GM12891 (cell line): ENCODE data around the gene SLAMF6.
A peak's percentile ranks its signal among the peaks of the same experiment; 100 is the strongest.
"Not testable (repeated sequence)": the region's sequence is repeated elsewhere in the genome, so short reads cannot be mapped to it uniquely, and the experiment has no call there.

Experiments
- DNase-seq: peaks from one replicate; pipeline ENCODE4 v3.0.0; 2011; ENCODE audit warnings: low spot score; ENCODE audit not compliant: insufficient read length
- FAIRE-seq: peaks from 2 replicates; lab custom pipeline; 2011; peaks lifted over from hg19 to GRCh38; lab: Jason Lieb, UNC
- PAX5 ChIP-seq: IDR thresholded peaks from 2 replicates; pipeline ENCODE4 v1.6.1; 2011; ENCODE audit warnings: low read length, moderate library complexity, mild to moderate bottlenecking; ENCODE audit not compliant: insufficient read depth, severe bottlenecking
- POLR2A ChIP-seq: IDR thresholded peaks from 2 replicates; pipeline ENCODE4 v1.6.1; 2011; ENCODE audit warnings: low read depth, low read length, control low read depth
- POLR2AphosphoS5 ChIP-seq: IDR thresholded peaks from 2 replicates; pipeline ENCODE4 v1.6.1; 2011; ENCODE audit warnings: low read depth, low read length, control low read depth
- POU2F2 ChIP-seq: IDR thresholded peaks from 2 replicates; pipeline ENCODE4 v1.6.1; 2011; ENCODE audit warnings: low read depth, mild to moderate bottlenecking, control low read depth, low read length, moderate library complexity
- SPI1 ChIP-seq: IDR thresholded peaks from 2 replicates; pipeline ENCODE4 v1.6.1; 2011; ENCODE audit warnings: low read depth, low read length, control low read depth
- TAF1 ChIP-seq: IDR thresholded peaks from 2 replicates; pipeline ENCODE4 v1.6.1; 2011; ENCODE audit warnings: low read depth, low read length, control low read depth

The SLAMF6 gene

DNA sequence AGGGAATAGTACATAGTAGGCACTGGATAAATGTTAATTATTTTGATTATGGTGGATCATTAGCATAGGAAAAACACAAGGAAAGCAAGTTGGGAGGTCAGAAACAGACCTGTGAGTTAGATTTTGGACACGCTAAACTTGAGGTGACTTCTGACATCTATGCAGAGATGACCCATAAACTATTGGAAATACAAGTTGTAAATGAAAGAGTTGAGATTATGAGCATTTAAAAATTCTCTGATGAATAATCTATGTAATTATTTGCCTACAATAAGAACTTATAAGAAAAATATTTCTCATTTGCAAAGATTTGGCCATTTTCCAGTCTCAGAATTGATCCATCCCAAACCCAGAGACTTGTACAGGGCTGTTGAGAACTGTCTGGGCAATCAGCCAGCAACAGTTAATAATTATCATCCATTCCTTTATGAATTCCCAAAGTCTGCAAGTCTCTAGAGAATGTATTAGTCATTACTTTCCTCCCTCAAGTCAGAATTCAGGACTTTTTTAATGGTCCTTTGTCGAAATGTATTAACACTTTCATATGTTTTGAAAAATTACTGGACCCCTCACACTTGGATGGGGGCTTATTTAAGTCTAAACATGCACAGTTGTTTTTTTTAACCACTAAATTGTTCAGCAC lies 19.4 kb upstream of the SLAMF6 start:
- FAIRE-seq (no peak), DNase-seq (no peak)
- TF ChIP-seq PAX5: no peak
- no peak for TF ChIP-seq POU2F2
- no peak for TF ChIP-seq TAF1
- no peak for TF ChIP-seq POLR2A
- no peak for TF ChIP-seq POLR2AphosphoS5
- TF ChIP-seq SPI1: no peak

GRCh38 chr1:160541622-160542302 lies 18.7 kb upstream of the SLAMF6 start:
- FAIRE-seq: peak; percentile 74
- no peak for DNase-seq

DNA sequence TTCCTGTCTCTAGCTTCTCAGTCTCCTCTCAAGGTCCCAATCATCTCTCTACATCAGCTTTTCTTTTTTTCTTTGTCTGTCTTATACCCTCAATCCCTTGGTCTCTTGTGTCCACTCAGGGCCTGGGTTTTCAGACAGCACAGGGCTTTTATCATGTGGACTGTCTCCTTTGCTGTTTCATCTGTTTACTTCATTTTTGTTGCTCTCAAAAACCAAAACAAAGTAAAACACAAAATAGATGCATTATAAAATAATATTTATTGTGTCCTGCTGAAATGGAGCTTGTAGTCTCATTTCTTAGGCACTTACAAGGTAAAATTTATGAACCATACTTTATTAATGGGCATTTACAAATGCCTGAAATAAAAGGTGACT lies 17.8 kb upstream of the SLAMF6 start:
- TF ChIP-seq SPI1: no peak
- DNase-seq: no peak
- no peak for FAIRE-seq

More at GRCh38 chr1:160541622-160542302, 18.7 kb upstream of the SLAMF6 start:
- TF ChIP-seq PAX5: no peak
- no peak for TF ChIP-seq TAF1
- TF ChIP-seq POLR2A: no peak
- TF ChIP-seq SPI1: no peak

- FAIRE-seq (peak; percentile 99), DNase-seq (no peak)
- TF ChIP-seq POLR2AphosphoS5: peak; percentile 72
- no peak for TF ChIP-seq TAF1
- TF ChIP-seq SPI1: peak; percentile 99
- peak; percentile 45; the same call in 1 of the 2 replicates for TF ChIP-seq POU2F2
- TF ChIP-seq PAX5: peak; percentile 1
- TF ChIP-seq POLR2A: peak; percentile 44; the same call in 1 of the 2 replicates
Observed at GRCh38 chr1:160539990-160540858, 17.2 kb upstream of the SLAMF6 start.

DNA sequence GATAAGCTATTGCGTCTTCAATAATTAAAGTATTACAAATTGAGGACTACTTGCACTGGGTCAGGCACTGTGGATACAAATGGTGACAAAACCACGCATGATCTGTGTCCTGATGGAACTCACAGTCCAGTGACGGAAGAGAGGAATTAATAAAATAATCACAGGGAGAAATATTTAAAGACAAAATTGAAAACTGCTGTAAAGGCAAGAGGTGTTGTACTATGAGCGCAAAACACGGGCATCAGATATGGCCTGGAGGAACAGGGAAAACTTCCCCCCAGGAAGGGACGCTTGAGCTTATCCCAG lies 16.6 kb upstream of the SLAMF6 start:
- no peak for TF ChIP-seq POLR2AphosphoS5
- TF ChIP-seq POLR2A: no peak
- no peak for TF ChIP-seq SPI1
- TF ChIP-seq TAF1: no peak
- TF ChIP-seq POU2F2: no peak
- no peak for TF ChIP-seq PAX5
- DNase-seq: no peak
- no peak for FAIRE-seq

- DNase-seq (no peak), FAIRE-seq (peak; percentile 84)
- TF ChIP-seq POLR2AphosphoS5 (no peak), POLR2A (no peak), PAX5 (no peak), TAF1 (no peak), SPI1 (no peak), POU2F2 (no peak)
Observed at GRCh38 chr1:160538985-160539651, 16.1 kb upstream of the SLAMF6 start.

DNA sequence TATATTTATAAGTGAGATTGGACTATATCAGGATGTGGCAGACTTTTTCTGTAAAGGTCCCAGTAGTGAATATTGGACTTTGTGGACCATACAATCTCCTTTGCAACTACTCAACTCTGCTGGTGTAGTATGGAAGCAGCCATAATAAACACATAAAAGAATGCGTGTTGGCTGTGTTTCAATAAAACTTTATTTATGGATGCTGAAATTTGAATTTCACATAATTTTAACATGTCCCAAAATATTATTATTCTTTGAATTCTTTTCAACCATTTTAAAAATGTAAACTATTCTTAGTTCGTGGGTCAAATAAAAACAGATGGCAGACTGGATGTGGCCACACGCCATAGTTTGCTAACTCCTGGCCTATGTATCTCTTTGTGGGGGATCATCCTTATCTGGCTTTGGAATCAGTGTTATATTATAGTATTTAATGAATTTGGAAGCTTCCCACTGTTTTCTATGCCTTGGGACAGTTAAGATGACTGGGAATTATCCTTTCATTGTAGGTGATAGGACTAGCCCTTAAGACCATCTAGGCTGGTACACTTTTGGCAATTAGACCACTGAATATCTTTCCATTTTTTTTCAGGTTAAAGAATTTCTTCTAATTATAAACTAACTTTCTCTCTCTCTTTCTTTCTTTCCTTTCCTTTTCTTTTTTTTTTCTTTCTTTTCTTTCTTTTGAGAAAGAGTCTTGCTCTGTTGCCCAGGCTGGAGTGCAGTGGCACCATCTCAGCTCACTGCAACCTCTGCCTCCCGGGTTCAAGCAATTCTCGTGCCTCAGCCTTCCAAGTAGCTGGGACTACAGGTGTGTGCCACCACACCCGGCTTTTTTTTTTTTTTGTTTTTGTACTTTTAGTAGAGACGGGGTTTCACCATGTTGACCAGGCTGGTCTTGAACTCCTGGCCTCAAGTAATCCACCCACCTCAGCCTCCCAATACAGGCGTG lies 14.9 kb upstream of the SLAMF6 start:
- DNase-seq: no peak
- TF ChIP-seq TAF1: no peak
- no peak for TF ChIP-seq POLR2AphosphoS5
- TF ChIP-seq PAX5: no peak
- TF ChIP-seq POU2F2: no peak
- no peak for TF ChIP-seq POLR2A
- no peak for TF ChIP-seq SPI1
- no peak for FAIRE-seq

- TF ChIP-seq POLR2AphosphoS5: no peak
- no peak for TF ChIP-seq SPI1
- TF ChIP-seq PAX5: no peak
- TF ChIP-seq TAF1: no peak
- DNase-seq (no peak), FAIRE-seq (peak; percentile 9)
Observed at GRCh38 chr1:160534823-160535605, 12.0 kb upstream of the SLAMF6 start.

DNA sequence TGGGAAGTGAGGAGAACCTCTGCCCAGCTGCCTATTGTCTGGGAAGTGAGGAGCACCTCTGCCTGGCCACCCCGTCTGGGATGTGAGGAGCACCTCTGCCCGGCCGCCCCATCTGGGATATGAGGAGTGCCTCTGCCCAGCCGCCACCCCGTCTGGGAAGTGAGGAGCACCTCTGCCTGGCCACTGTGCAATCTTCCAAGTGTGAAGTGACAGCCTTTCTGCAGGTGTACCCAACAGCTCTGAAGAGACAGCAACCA lies 9.4 kb upstream of the SLAMF6 start:
- not testable (repeated sequence) for DNase-seq, FAIRE-seq

DNA sequence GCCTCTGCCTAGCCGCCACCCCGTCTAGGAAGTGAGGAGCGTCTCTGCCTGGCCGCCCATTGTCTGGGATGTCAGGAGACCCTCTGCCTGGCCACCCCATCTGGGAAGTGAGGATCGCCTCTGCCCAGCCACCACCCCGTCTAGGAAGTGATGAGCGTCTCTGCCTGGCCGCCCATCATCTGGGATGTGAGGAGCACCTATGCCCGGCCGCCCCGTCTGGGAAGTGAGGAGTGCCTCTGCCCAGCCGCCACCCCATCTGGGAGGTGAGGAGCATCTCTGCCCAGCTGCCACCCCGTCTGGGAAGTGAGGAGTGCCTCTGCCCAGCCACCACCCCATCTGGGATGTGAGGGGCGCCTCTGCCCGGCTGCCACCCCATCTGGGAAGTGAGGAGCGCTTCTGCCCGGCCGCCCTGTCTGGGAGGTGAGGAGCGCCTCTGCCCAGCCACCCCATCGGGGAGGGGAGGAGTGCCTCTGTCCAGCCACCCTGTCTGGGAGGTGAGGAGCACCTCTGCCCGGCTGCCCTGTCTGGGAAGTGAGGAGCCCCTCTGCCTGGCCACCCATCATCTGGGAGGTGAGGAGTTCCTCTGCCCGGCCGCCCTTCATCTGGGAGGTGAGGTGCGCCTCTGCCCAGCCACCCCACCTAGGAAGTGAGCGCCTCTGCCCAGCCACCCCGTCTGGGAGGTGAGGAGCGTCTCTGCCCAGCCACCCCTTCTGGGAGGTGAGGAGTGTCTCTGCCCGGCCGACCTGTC lies 8.9 kb upstream of the SLAMF6 start:
- not testable (repeated sequence) for FAIRE-seq, DNase-seq

- FAIRE-seq, DNase-seq: not testable (repeated sequence)
Observed at GRCh38 chr1:160529401-160529952, 6.4 kb upstream of the SLAMF6 start.

DNA sequence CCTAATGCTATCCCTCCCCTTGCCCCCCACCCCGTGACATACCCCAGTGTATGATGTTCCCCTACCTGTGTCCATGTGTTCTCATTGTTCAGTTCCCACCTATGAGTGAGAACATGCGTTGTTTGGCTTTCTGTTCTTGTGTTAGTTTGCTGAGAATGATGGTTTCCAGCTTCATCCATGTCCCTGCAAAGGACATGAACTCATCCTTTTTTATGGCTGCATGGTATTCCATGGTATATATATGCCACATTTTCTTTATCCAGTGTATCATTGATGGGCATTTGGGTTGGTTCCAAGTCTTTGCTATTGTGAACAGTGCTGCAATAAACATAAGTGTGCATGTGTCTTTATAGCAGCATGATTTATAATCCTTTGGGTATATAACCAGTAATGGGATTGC lies 734 bp upstream of the SLAMF6 start:
- FAIRE-seq: not testable (repeated sequence)

More for the DNA sequence above, 734 bp upstream of the SLAMF6 start:
- not testable (repeated sequence) for DNase-seq
